ENCODE data around the gene RFTN2. TPM values are rescaled to one million over a fixed set of nuclear protein-coding genes. Genes with fewer than 3 reads are reported as not detected.
A peak's percentile ranks its signal among the peaks of the same experiment; 100 is the strongest.

Gene RFTN2
- total and polyA plus RNA-seq, 9 of the 15 experiments (the other 6 are each of a cell fraction or from before 2014, with no cell fraction given): 0.01 to 0.11 (median 0.04) TPM; not detected in 6

- TF ChIP-seq MYC (IDR thresholded peaks at IDR 0.05; ENCODE audit: low read depth, low read length) (peak; percentile 93), MYC (CRISPR knock-in tag; IDR thresholded peaks at IDR 0.05; ENCODE audit: borderline replicate concordance, low read depth) (peak; percentile 63; the same call in 1 of the 2 replicates), TBP (optimal IDR thresholded peaks at IDR 0.05; ENCODE audit: low read depth, low read length) (peak; percentile 46), TBL1XR1 (IDR thresholded peaks at IDR 0.05; ENCODE audit: low read length in 2 of 2) (no peak), REST (IDR thresholded peaks at IDR 0.05; ENCODE audit: borderline replicate concordance) (peak; percentile 39), REST (CRISPR knock-in tag; IDR thresholded peaks at IDR 0.05; ENCODE audit: low read depth) (no peak), TEAD1 (CRISPR knock-in tag; IDR thresholded peaks at IDR 0.05) (peak in 1 of 2 experiments; percentile 73; a peak in 2 of 4 replicates), DPF2 (IDR thresholded peaks at IDR 0.05) (no peak), ZBTB9 (CRISPR knock-in tag; IDR thresholded peaks at IDR 0.05) (0 out of 2 replicates have a peak, but pooled peaks have one; percentile 34), MAZ (CRISPR knock-in tag; conservative IDR thresholded peaks at IDR 0.05 in 1 of 2, IDR thresholded peaks at IDR 0.05 in 1 of 2) (peak in 1 of 2 experiments; percentile 71; a peak in 2 of 4 replicates), CBFB (CRISPR knock-in tag; IDR thresholded peaks at IDR 0.05) (peak; percentile 63; the same call in 1 of the 2 replicates)
- TF ChIP-seq, protein P1, sequence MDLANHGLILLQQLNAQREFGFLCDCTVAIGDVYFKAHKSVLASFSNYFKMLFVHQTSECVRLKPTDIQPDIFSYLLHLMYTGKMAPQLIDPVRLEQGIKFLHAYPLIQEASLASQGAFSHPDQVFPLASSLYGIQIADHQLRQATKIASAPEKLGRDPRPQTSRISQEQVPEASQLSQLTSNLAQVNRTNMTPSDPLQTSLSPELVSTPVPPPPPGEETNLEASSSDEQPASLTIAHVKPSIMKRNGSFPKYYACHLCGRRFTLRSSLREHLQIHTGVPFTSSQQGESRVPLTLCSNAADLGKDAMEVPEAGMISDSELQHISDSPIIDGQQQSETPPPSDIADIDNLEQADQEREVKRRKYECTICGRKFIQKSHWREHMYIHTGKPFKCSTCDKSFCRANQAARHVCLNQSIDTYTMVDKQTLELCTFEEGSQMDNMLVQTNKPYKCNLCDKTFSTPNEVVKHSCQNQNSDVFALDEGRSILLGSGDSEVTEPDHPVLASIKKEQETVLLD (IDR thresholded peaks at IDR 0.05): peak; percentile 59; the same call in 1 of the 2 replicates
- TF ChIP-seq, protein P2, sequence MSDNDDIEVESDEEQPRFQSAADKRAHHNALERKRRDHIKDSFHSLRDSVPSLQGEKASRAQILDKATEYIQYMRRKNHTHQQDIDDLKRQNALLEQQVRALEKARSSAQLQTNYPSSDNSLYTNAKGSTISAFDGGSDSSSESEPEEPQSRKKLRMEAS (CRISPR knock-in tag; IDR thresholded peaks at IDR 0.05): peak; percentile 89
These were observed 29.9 kb upstream of the RFTN2 start, which contains the start of gene MARS2 (continued) for GRCh38 chr2:197705121-197705911.

All from K562 (cell line).